Stimulated activated CD8-positive, alpha-beta memory T cell treated with anti-CD3 and anti-CD28 coated beads, Interleukin-4, amount 100 ng/mL, for 48 hours (primary cell): ENCODE results near the gene MGRN1.
A peak's percentile ranks its signal among the peaks of the same experiment; 100 is the strongest.
"Not testable (repeated sequence)": the region's sequence is repeated elsewhere in the genome, so short reads cannot be mapped to it uniquely, and the experiment has no call there.

Source experiments
- DNase-seq: peaks from one replicate; pipeline ENCODE4 v3.0.0-alpha.2; 2020

Gene MGRN1

GRCh38 chr16:4701791-4702465 lies 77.3 kb downstream of the MGRN1 start:
- DNase-seq = no peak

GRCh38 chr16:4702466-4702808 lies 77.8 kb downstream of the MGRN1 start:
- DNase-seq = no peak

GRCh38 chr16:4703906-4704305 lies 79.3 kb downstream of the MGRN1 start:
- no peak for DNase-seq

- DNase-seq = no peak
Observed at GRCh38 chr16:4704491-4704890, 79.9 kb downstream of the MGRN1 start.

- DNase-seq = no peak
Observed at GRCh38 chr16:4704913-4705312, 80.3 kb downstream of the MGRN1 start.

GRCh38 chr16:4706871-4707270 lies 82.2 kb downstream of the MGRN1 start:
- DNase-seq = no peak

GRCh38 chr16:4709481-4709880 lies 84.9 kb downstream of the MGRN1 start:
- DNase-seq = no peak

GRCh38 chr16:4713663-4714501 lies 89.3 kb downstream of the MGRN1 start:
- no peak for DNase-seq

GRCh38 chr16:4714996-4715395 lies 90.4 kb downstream of the MGRN1 start:
- no peak for DNase-seq

- no peak for DNase-seq
Observed at GRCh38 chr16:4718466-4718865, 93.8 kb downstream of the MGRN1 start.

- DNase-seq = no peak
Observed at GRCh38 chr16:4723071-4723767, 98.6 kb downstream of the MGRN1 start.

- DNase-seq = no peak
Observed at GRCh38 chr16:4724661-4725270, 100.1 kb downstream of the MGRN1 start.

GRCh38 chr16:4726616-4727015 lies 102.0 kb downstream of the MGRN1 start:
- no peak for DNase-seq

GRCh38 chr16:4728676-4729075 lies 104.0 kb downstream of the MGRN1 start:
- DNase-seq = no peak

GRCh38 chr16:4729876-4730275 lies 105.2 kb downstream of the MGRN1 start:
- no peak for DNase-seq

- no peak for DNase-seq
Observed at GRCh38 chr16:4733211-4733742, 108.7 kb downstream of the MGRN1 start.

GRCh38 chr16:4733747-4734062 lies 109.1 kb downstream of the MGRN1 start:
- peak; percentile 55 for DNase-seq

- peak; percentile 85 for DNase-seq
Observed at GRCh38 chr16:4734063-4734729, 109.6 kb downstream of the MGRN1 start, which contains the start of the genes ANKS3 and DNAAF8. ANKS3 (minus strand) TSS chr16:4734271; CDS start chr16:4730149, 4,122 bp downstream. DNAAF8 (plus strand) TSS chr16:4734537; CDS start chr16:4736515, 1,978 bp downstream.

- DNase-seq = peak; percentile 95
Observed at GRCh38 chr16:4734730-4735535, 110.3 kb downstream of the MGRN1 start.

GRCh38 chr16:4736546-4736945 lies 111.9 kb downstream of the MGRN1 start:
- no peak for DNase-seq

- no peak for DNase-seq
Observed at GRCh38 chr16:4737545-4737944, 112.9 kb downstream of the MGRN1 start.

- not testable (repeated sequence) for DNase-seq
Observed at GRCh38 chr16:4738370-4738769, 113.7 kb downstream of the MGRN1 start.
